ENCODE measurements around the gene RHD.
"Not testable (repeated sequence)": the region's sequence is repeated elsewhere in the genome, so short reads cannot be mapped to it uniquely, and the experiment has no call there.

DNA sequence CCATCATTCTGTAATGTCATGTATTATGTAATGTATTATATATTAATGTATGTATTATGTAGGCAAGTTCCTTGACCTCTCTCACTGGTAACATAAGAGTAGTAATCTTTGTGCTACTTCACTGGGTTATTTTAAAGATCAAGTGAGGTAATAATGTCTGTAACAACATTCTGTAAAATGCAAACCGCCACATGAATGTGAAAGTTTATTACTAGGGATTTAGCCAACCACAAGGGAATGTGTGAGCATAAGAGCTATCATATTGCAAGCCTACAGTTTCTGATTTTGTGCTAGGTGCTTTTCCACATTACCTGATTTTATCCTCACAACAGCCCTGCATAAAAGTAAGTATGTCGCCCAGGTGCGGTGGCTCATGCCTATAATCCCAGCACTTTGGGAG is 52.1 kb downstream of the RHD start:
- TF ChIP-seq, protein P1, sequence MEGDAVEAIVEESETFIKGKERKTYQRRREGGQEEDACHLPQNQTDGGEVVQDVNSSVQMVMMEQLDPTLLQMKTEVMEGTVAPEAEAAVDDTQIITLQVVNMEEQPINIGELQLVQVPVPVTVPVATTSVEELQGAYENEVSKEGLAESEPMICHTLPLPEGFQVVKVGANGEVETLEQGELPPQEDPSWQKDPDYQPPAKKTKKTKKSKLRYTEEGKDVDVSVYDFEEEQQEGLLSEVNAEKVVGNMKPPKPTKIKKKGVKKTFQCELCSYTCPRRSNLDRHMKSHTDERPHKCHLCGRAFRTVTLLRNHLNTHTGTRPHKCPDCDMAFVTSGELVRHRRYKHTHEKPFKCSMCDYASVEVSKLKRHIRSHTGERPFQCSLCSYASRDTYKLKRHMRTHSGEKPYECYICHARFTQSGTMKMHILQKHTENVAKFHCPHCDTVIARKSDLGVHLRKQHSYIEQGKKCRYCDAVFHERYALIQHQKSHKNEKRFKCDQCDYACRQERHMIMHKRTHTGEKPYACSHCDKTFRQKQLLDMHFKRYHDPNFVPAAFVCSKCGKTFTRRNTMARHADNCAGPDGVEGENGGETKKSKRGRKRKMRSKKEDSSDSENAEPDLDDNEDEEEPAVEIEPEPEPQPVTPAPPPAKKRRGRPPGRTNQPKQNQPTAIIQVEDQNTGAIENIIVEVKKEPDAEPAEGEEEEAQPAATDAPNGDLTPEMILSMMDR (IDR thresholded peaks at IDR 0.05 in 8 of 11, conservative IDR thresholded peaks at IDR 0.05 in 3 of 11), result not testable (repeated sequence)
- TF ChIP-seq POLR2A, POLR2AphosphoS5 (IDR thresholded peaks at IDR 0.05): not testable (repeated sequence)

All from spleen (tissue), 7 donors.